Measurements from ENCODE around the gene RRBP1. TPM values are rescaled to one million over a fixed set of nuclear protein-coding genes. Genes with fewer than 3 reads are reported as not detected.
A peak's percentile ranks its signal among the peaks of the same experiment; 100 is the strongest.

Gene RRBP1
- total RNA-seq, 3 donors from 2014 or later = 210 to 402 (median 377) TPM

GRCh38 chr20:17633221-17633849 lies 48.7 kb downstream of the RRBP1 start:
- DNase-seq (no peak), ATAC-seq (no peak)
- Histone ChIP-seq H3K36me3 (ENCODE audit: low read depth) (peaks cover 10% of the 10 kb centered on the region), H3K9me3 (no peaks in the 10 kb centered on the region), H3K4me3 (no peak overlapping the region), H3K4me1 (ENCODE audit: low read depth) (no peaks in the 10 kb centered on the region)
- intact Hi-C loops (cut with DNase I, micrococcal nuclease) = no loop called here
- TF ChIP-seq, protein P1, sequence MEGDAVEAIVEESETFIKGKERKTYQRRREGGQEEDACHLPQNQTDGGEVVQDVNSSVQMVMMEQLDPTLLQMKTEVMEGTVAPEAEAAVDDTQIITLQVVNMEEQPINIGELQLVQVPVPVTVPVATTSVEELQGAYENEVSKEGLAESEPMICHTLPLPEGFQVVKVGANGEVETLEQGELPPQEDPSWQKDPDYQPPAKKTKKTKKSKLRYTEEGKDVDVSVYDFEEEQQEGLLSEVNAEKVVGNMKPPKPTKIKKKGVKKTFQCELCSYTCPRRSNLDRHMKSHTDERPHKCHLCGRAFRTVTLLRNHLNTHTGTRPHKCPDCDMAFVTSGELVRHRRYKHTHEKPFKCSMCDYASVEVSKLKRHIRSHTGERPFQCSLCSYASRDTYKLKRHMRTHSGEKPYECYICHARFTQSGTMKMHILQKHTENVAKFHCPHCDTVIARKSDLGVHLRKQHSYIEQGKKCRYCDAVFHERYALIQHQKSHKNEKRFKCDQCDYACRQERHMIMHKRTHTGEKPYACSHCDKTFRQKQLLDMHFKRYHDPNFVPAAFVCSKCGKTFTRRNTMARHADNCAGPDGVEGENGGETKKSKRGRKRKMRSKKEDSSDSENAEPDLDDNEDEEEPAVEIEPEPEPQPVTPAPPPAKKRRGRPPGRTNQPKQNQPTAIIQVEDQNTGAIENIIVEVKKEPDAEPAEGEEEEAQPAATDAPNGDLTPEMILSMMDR (IDR thresholded peaks at IDR 0.05) = no peak

DNA sequence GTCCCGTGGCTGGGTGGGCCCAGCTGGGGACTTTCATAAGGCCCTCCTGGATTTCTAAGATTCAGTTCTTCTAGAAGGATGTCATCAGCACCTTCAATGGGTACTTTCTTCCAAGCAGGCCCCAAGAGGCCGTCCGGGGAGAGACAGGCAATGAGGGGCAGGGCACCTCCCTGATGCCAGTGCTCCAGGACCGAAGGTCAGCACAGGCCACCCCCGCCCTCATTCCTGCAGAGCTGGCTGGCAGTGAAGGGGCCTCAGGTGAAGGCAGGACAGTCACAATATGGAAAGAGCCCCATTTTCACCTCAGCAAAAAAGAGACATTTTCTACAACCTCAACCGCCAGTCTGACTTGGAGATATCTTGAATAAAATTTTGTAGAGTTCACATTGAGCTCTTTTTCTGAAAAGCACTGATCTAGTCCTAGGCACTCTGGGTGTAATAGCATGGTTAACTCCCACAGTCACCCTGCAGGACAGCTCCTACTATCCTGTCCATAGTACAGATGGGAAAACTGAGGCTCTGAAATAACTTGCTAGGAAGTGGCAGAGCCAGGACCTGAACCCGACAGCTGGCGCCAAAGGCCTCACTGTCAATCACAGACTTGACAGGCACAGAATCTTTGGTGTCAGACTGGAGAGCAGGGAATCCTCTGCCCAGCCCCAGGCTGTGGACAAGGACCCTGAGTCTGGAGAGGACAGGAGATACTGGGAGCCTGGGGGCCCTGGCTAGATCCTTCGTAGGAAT lies 50.3 kb downstream of the RRBP1 start:
- H3K4me3 ChIP-seq = no peak overlapping the region
- peaks cover 10% of the 10 kb centered on the region for H3K36me3 ChIP-seq (ENCODE audit: low read depth)
- peak; percentile 39 for ATAC-seq
- H3K9me3 ChIP-seq = no peaks in the 10 kb centered on the region
- DNase-seq = peak in 2 of 3 donors; percentile 42 to 53
- TF ChIP-seq, protein P1 (IDR thresholded peaks at IDR 0.05) = no peak
- intact Hi-C loops (cut with DNase I, micrococcal nuclease) = no loop called here
- peaks cover 2% of the 10 kb centered on the region for H3K4me1 ChIP-seq (ENCODE audit: low read depth)

GRCh38 chr20:17630806-17631195 lies 51.2 kb downstream of the RRBP1 start:
- DNase-seq (peak in 1 of 3 donors; percentile 37), ATAC-seq (no peak)
- peaks cover 2% of the 10 kb centered on the region for H3K4me1 ChIP-seq (ENCODE audit: low read depth)
- peaks cover 6% of the 10 kb centered on the region for H3K36me3 ChIP-seq (ENCODE audit: low read depth)
- TF ChIP-seq, protein P1 (IDR thresholded peaks at IDR 0.05) = no peak
- no peak overlapping the region for H3K4me3 ChIP-seq
- intact Hi-C loops (cut with DNase I, micrococcal nuclease) = no loop called here
- no peaks in the 10 kb centered on the region for H3K9me3 ChIP-seq

GRCh38 chr20:17630151-17630805 lies 51.8 kb downstream of the RRBP1 start:
- Histone ChIP-seq H3K4me3 (no peak overlapping the region), H3K36me3 (ENCODE audit: low read depth) (peaks cover 5% of the 10 kb centered on the region), H3K4me1 (ENCODE audit: low read depth) (peaks cover 2% of the 10 kb centered on the region), H3K9me3 (no peaks in the 10 kb centered on the region)
- TF ChIP-seq, protein P1 (IDR thresholded peaks at IDR 0.05) = no peak
- DNase-seq = peak in 1 of 3 donors; percentile 33
- no peak for ATAC-seq
- intact Hi-C loops (cut with DNase I, micrococcal nuclease) = no loop called here

DNA sequence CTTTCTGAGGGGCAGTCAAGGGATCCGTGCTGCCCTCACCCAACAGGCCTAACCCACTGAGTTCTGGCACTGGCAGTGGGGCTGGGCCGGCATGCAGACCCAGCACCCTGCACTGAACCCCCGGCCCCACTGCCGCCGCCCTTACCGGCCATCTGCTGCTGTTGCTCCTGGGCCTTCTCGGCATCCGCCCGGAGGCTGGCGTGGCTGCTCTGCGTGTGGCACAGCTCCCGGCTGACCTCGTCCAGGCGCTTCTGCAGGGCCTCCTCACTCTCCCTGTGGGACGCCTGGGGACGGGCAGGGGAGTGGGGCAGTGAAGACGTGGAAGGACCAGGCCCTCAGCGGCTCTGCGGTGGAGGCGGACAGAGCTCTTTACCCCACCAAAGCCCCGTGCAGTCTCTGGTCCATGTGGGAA lies 52.4 kb downstream of the RRBP1 start:
- intact Hi-C loops (cut with DNase I, micrococcal nuclease) = no loop called here
- H3K4me1 ChIP-seq (ENCODE audit: low read depth) = peaks cover 2% of the 10 kb centered on the region
- H3K9me3 ChIP-seq = no peaks in the 10 kb centered on the region
- H3K4me3 ChIP-seq = no peak overlapping the region
- DNase-seq (peak in 1 of 3 donors; percentile 44), ATAC-seq (no peak)
- peaks cover 5% of the 10 kb centered on the region for H3K36me3 ChIP-seq (ENCODE audit: low read depth)
- TF ChIP-seq, protein P1 (IDR thresholded peaks at IDR 0.05) = no peak

All from mucosa of descending colon (tissue), 3 donors.